ENCODE measurements around the gene NCLN. TPM values are rescaled to one million over a fixed set of nuclear protein-coding genes. Genes with fewer than 3 reads are reported as not detected.
A peak's percentile ranks its signal among the peaks of the same experiment; 100 is the strongest.
"Not testable (repeated sequence)": the region's sequence is repeated elsewhere in the genome, so short reads cannot be mapped to it uniquely, and the experiment has no call there.

NCLN gene
- total RNA-seq, 1 donor from 2014 or later, result 27.8 TPM

DNA sequence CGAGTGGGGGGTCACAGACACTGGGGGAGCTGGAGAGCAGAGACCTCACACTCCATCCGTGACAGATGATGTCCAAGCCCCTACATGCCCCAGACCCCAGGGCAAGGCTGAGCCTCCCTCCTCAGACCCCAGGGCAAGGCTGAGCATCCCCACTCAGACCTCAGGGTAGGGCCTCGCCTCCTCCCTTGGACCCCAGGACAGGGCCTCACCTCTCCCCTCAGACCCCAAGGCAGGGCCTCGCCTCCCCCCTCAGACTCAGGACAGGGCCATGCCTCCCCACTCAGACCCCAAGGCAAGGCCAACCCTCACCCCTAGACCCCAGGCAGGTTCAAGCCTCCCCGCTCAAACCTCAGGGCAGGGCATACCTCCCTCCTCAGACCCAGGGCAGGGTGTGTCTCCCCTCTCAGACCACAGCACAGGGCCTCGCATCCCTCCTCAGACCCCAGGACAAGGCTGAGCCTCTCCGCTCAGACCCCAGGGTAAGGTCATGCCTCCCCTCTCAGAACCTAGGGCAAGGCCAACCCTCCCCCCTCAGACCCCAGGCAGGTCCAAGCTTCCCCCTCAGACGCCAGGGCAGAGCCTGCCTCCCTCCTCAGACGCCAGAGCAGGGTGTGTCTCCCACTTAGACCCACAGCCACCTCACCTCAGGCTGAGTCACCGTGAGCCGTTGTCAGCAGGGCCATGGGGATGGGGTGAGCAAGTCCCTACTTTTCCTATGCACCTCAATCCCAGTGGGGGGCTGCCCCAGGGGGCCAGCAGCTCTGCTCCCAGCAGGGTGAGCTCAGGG, 8.8 kb upstream of the NCLN start:
- no peak for ATAC-seq
- DNase-seq, result no peak
- intact Hi-C loops (cut with micrococcal nuclease), result no loop called here

DNA sequence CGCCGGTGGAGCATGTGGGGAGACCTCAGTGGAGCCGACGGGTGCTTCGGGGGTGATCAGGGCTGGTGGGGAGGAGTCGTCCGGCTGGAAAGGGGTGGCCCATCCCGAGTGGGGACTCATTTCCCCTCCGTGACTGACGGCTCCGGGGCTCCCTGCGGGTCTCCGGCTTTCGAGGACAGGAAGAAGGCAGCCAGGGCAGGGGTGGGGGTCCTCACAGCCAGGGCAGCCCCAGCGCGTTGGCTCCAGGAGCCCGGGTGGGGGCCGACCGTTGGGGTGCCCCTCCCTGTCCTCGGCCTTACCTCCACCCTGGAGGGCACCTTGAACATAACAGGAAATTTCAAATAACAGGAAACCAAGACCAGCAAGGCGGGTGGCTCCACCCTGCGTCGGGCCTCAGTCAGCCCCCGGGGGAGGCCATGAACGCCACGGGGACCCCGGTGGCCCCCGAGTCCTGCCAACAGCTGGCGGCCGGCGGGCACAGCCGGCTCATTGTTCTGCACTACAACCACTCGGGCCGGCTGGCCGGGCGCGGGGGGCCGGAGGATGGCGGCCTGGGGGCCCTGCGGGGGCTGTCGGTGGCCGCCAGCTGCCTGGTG, 7.3 kb upstream of the NCLN start, which contains the start of gene S1PR4:
S1PR4 (plus strand) TSS at position 393 of the 596 bp plus-strand sequence; CDS start at position 417, 24 bp downstream.
- ATAC-seq (peak; percentile 44), DNase-seq (no peak)
- intact Hi-C loops (cut with micrococcal nuclease), result no loop called here

DNA sequence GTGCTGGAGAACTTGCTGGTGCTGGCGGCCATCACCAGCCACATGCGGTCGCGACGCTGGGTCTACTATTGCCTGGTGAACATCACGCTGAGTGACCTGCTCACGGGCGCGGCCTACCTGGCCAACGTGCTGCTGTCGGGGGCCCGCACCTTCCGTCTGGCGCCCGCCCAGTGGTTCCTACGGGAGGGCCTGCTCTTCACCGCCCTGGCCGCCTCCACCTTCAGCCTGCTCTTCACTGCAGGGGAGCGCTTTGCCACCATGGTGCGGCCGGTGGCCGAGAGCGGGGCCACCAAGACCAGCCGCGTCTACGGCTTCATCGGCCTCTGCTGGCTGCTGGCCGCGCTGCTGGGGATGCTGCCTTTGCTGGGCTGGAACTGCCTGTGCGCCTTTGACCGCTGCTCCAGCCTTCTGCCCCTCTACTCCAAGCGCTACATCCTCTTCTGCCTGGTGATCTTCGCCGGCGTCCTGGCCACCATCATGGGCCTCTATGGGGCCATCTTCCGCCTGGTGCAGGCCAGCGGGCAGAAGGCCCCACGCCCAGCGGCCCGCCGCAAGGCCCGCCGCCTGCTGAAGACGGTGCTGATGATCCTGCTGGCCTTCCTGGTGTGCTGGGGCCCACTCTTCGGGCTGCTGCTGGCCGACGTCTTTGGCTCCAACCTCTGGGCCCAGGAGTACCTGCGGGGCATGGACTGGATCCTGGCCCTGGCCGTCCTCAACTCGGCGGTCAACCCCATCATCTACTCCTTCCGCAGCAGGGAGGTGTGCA, 6.6 kb upstream of the NCLN start:
- DNase-seq (no peak), ATAC-seq (no peak)
- intact Hi-C loops (cut with micrococcal nuclease), result no loop called here

GRCh38 chr19:3179739-3180293, 5.9 kb upstream of the NCLN start:
- intact Hi-C loops (cut with micrococcal nuclease), result no loop called here
- DNase-seq, result no peak
- ATAC-seq, result no peak

- intact Hi-C loops (cut with micrococcal nuclease), result no loop called here
Observed at GRCh38 chr19:3183721-3184641, 1.7 kb upstream of the NCLN start.

DNA sequence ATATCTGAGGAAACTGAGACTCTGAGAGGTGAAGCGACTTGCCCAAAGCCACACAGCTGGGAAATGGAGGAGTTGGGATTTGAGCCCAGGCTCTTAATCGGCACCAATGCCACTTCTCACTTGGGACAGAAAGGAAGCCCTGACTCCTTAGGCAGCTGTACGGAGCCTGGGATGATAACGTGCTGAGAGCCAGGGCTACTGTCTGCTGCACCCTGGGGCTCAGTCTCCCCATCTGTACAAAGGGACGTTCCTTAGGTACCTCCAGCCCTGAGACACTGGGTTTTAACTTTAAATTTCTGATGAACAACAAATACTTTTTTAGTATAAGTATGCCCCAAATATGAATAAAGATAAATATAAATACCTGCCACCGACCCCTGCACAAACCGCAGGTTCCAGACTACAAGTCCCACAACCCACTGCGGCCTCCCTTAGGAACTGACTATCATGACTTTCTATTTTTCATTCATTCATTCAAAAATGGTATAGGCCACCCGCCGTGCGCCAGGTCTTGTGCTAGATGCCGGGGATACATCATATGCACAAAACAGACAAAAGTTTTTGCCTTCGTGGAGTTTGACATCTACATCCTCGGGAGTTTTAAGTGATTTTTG, 776 bp upstream of the NCLN start:
- intact Hi-C loops (cut with micrococcal nuclease), result no loop called here
- peak; percentile 82 for DNase-seq
- ATAC-seq, result peak; percentile 62

More at GRCh38 chr19:3183721-3184641, 1.7 kb upstream of the NCLN start:
- ATAC-seq (no peak), DNase-seq (no peak)

- DNase-seq, result no peak
- ATAC-seq, result peak; percentile 15
- intact Hi-C loops (cut with micrococcal nuclease), result no loop called here
Observed at GRCh38 chr19:3186160-3186688, 494 bp downstream of the NCLN start.

- no peak for ATAC-seq
- intact Hi-C loops (cut with micrococcal nuclease), result no loop called here
- DNase-seq, result no peak
Observed at GRCh38 chr19:3186891-3187661, 1.3 kb downstream of the NCLN start.

DNA sequence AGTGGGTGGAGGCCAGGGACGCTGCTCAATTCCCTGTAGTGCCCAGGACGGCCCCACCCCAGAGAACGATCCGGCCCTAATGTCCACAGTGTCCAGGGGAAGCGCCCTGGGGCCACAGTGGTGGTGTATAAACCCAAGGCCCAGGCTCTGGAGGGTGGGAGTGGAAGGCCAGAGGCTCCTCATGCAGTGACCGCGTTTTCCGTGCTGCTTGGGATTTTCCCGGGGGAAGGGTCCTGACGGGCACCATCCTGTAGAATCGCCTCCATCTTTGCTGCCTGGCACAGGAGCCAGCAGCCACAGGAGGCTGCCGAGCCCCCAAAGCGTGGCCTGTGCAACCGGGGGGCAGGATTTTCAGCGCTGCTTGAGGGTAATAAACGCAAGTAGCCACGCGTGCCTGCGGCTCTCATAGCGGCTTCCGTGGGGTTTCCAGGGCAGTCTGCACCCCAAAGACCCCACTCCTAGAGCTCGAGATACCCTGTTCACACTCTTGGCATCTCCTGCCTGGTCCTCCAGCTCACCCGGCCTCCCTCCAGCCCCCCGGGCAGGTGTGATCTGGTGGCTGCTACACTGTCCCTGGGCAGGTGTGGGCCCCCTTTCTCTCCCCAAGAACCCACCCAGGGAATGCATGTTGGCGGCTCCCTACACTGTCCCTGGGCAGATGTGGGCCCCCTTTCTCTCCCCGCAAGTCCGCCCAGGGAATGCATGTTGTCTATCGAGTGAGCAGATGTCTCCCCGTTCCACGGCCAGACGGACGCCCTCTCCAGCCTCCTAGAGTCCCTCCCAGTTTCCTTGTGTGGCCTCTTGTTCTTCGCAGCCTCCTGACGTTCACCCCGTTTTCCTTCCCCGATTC, 2.2 kb downstream of the NCLN start:
- DNase-seq, result no peak
- no peak for ATAC-seq
- intact Hi-C loops (cut with micrococcal nuclease), result no loop called here

DNA sequence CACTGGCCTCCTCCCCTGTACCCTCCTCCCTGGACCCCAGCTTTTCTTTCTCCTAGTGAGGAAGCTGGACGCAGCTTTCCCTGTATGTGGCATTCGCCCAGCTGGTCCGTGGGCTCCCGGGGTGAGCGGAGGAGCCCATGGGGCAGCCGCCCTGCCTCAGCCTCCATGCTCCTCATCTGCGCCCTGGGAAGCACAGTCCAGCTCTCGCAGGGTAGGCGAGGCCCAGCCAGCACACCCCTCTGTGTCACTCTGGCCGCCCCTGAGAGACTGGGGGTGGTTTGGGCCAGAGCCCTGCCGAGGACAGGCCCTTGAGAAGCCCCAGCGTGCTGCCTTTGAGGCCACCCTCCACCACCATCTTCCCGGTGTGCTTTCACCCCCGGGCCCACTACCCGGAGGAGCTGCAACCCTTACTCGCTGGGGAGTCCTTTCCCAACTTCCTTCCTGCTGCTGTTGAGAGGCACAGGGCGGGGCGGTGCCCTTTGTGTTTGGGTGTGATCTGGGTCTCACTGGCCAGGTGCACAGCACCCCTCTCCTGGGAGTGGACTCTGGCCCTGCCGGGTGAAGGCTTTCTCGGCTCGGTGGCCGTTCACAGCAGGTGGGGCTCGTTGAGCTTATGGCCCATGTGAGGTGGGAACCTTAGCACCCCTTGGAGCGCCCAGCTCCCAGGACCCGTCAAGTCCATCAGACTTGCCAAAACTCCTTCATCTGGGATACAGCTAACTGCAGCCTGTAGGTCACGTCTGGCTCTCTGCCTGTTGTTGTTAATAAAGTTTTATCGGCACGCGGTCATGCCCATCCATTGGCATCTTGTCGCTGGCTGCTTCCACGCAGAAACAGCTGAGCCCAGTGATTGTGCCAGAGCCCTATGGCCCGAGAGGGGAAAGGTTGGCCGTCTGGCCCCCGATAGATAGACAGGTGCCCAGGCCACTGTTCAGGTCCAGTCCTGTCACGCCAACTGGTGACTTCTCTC, 3.2 kb downstream of the NCLN start:
- ATAC-seq (no peak), DNase-seq (no peak)
- intact Hi-C loops (cut with micrococcal nuclease), result no loop called here

GRCh38 chr19:3189702-3190469, 4.2 kb downstream of the NCLN start:
- intact Hi-C loops (cut with micrococcal nuclease), result no loop called here
- ATAC-seq, result no peak
- DNase-seq, result no peak

- ATAC-seq, result no peak
- DNase-seq, result no peak
- intact Hi-C loops (cut with micrococcal nuclease), result no loop called here
Observed at GRCh38 chr19:3190470-3190770, 4.7 kb downstream of the NCLN start.

- ATAC-seq, result no peak
- intact Hi-C loops (cut with micrococcal nuclease), result no loop called here
- DNase-seq, result no peak
Observed at GRCh38 chr19:3190921-3191805, 5.4 kb downstream of the NCLN start.

GRCh38 chr19:3191806-3192104, 6.0 kb downstream of the NCLN start:
- intact Hi-C loops (cut with micrococcal nuclease); ATAC-seq: not testable (repeated sequence)

More at GRCh38 chr19:3191806-3192104, 6.0 kb downstream of the NCLN start:
- DNase-seq, result not testable (repeated sequence)

Data from left ventricle myocardium superior (tissue), 1 donor.